ENCODE data around the gene CMTM5.

DNA sequence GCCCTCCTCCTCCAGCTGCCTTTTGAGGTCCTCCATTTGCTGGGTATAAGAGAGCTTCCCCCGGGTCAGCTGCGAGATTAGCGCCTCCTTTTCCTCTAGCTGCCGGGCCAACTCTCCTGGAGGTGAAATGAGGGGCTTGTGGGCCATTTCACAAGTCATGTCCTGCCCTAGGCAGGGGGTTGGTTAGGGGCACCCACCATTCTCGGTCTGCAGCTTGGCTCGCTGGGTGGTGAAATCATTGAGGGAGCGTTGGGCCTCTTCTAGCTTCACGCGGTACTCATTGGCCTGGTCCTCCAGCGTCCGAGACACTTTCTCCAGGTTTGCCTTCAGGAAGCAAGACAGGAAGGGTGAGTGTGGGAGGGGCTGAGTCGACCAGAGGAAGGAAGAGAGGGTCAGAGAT is 12.6 kb downstream of the CMTM5 start:
- TF ChIP-seq, protein P1, sequence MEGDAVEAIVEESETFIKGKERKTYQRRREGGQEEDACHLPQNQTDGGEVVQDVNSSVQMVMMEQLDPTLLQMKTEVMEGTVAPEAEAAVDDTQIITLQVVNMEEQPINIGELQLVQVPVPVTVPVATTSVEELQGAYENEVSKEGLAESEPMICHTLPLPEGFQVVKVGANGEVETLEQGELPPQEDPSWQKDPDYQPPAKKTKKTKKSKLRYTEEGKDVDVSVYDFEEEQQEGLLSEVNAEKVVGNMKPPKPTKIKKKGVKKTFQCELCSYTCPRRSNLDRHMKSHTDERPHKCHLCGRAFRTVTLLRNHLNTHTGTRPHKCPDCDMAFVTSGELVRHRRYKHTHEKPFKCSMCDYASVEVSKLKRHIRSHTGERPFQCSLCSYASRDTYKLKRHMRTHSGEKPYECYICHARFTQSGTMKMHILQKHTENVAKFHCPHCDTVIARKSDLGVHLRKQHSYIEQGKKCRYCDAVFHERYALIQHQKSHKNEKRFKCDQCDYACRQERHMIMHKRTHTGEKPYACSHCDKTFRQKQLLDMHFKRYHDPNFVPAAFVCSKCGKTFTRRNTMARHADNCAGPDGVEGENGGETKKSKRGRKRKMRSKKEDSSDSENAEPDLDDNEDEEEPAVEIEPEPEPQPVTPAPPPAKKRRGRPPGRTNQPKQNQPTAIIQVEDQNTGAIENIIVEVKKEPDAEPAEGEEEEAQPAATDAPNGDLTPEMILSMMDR (IDR thresholded peaks at IDR 0.05) = no peak
- TF ChIP-seq POLR2A (IDR thresholded peaks at IDR 0.05) = no peak
